Coronary artery (tissue), 2 donors: ENCODE results near the gene PLA2G2A.

Source experiments
- DNase-seq: peaks from one replicate; pipeline ENCODE4 v3.0.0-alpha.2; 2017; ENCODE audit warnings: low spot score
- H3K27ac ChIP-seq, 2 donors: fragments of 200-600 bp; sonication (generic); one replicate each; pipeline ENCODE4 v1.5.1; 2016 to 2019
- H3K4me3 ChIP-seq: fragments of 200-600 bp; sonication (generic); 2 replicates; pipeline ENCODE4 v1.5.1; 2016; ENCODE audit warnings: mild to moderate bottlenecking, moderate library complexity
- CTCF ChIP-seq: fragments of 200-600 bp; sonication (generic); IDR thresholded peaks from one replicate; pipeline ENCODE4 v1.5.1; 2019; ENCODE audit warnings: antibody characterized with exemption

PLA2G2A gene

GRCh38 chr1:19942657-19943056 is 36.8 kb downstream of the PLA2G2A start:
- Histone ChIP-seq H3K27ac (no peak overlapping the region), H3K4me3 (no peak overlapping the region)
- no peak for TF ChIP-seq CTCF
- DNase-seq: no peak

DNA sequence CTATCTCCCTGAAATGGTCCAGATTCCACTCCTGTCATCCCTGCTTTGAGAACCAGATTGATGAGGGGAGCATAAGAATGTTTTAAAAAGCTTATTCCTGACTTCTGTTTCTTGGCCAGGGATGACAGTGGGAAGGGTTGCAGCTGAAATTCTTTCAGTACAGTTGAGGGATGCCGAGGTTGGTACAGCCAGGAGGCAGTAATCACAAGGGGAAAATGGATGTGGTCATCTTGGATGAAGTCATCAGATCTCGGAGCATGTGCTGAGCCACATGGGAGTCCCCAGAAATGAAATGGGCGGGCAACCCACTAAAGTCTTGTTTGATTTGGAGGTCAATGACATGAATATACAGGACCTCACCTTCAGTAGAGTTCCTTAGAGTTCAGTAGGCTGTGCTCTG is 37.3 kb downstream of the PLA2G2A start:
- TF ChIP-seq CTCF: no peak
- no peak for DNase-seq
- Histone ChIP-seq H3K4me3 (no peak overlapping the region), H3K27ac (no peak overlapping the region)

DNA sequence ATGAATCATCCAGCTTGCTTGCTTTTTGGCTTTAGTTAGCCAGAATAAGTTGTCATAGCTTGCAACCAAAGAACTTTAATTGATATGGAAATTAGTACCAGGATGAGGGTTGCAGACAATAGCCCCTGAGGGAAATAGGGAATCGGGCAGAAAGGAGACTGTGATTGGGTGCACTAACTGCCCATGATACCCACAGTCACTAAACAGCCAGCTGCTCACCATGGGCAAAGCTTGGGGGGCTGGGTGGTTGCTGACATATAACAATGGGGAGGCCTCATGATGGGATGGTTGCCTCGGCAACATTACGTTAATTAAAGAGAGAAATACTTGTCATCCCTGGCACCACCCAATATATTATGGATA is 38.2 kb downstream of the PLA2G2A start:
- H3K4me3 ChIP-seq: no peak overlapping the region
- no peak for TF ChIP-seq CTCF
- no peak for DNase-seq
- H3K27ac ChIP-seq: no peak overlapping the region

DNA sequence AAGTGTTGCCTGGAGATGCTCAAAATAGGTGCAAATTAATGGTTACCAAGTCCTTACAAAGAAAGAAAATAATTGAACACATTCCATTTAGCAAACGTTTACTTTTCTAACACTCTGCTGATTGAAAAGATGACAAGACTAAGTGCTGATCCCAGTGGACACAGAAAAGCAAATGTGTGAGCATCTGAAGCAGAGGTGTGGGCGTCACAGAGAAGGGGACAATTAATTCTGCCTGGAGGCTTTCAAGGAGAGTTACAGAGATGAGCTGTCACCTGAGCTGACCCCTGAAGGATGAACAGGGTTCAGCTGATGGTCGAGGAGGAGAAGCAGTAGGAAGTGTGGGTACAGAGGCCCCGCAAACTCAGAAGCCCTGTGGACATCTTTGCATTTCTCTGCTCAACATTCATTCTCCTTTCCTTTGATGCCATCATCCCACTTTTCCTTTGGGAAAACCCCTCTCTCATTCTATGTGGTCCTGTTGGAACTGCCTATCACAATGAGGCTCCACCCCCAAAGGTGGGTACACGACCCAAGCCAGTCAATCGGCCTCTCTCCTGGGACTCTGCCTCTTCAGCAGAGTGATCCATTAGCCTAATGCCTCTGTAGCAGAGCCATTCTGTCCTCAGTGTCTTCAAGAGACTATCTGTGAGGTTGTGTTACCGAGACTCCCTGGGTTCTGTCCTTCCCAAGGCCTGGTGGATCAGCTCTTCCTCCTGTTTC is 38.8 kb downstream of the PLA2G2A start:
- TF ChIP-seq CTCF: no peak
- H3K4me3 ChIP-seq: no peak overlapping the region
- H3K27ac ChIP-seq: no peak overlapping the region
- DNase-seq: no peak

DNA sequence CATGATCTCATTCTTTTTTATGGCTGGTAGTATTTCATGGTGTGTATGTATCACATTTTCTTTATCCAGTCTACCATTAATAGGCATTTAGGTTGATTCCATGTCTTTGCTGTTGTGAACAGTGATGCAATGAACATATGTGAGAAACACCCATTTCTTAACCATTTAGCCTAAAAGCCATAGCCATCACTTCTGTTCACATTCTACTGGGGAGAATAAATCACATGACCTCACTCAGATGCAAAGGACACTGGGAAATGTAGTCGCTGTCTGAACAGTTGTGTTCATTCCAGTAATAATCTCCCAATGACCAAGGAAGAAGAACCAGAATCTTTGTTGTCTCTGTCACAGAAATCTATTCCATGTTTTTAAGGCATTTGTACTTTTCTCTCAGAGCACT is 40.9 kb downstream of the PLA2G2A start:
- no peak overlapping the region for H3K27ac ChIP-seq
- H3K4me3 ChIP-seq: no peak overlapping the region
- no peak for TF ChIP-seq CTCF
- no peak for DNase-seq

GRCh38 chr1:19936061-19936750 is 43.2 kb downstream of the PLA2G2A start:
- no peak overlapping the region for H3K27ac ChIP-seq
- TF ChIP-seq CTCF: no peak

DNA sequence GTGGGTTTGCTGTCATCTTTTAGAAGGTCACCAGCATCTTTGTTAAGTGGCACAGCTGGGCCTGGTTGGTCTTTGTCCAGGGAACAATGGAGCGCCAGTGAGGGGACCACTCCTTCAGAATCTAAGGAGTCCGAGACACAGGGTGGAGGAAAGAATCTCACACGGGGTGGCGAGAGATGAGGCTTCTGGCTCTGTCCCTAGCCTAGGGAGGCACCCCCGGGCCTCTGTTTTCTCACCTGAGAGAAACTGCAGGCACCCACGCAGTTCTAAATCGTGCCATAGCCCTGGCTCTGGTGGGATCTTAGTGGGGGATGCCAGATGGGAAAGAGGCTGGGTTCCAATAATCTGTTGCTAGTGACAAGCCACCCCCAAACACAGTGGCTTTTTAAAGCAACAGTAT is 45.1 kb downstream of the PLA2G2A start:
- TF ChIP-seq CTCF: no peak
- H3K4me3 ChIP-seq: no peak overlapping the region
- no peak for DNase-seq
- H3K27ac ChIP-seq: no peak overlapping the region

More at GRCh38 chr1:19936061-19936750, 43.2 kb downstream of the PLA2G2A start:
- DNase-seq: no peak
- H3K4me3 ChIP-seq: no peak overlapping the region
